OCI-LY7 (cell line): ENCODE results near the gene TUBB1.

Experiments used
- CTCF ChIP-seq: fragments of 200-600 bp; sonication (generic); conservative IDR thresholded peaks from 2 replicates; pipeline ENCODE4 v1.5.1; 2014; ENCODE audit warnings: mild to moderate bottlenecking, antibody characterized with exemption, low read length, moderate library complexity, mixed read lengths
- EZH2phosphoT487 ChIP-seq: fragments of 200-600 bp; sonication (generic); IDR thresholded peaks from 2 replicates; pipeline ENCODE4 v1.6.1; 2018; ENCODE audit warnings: low read depth, borderline replicate concordance, mild to moderate bottlenecking, mixed run types, antibody characterized with exemption, low read length, moderate library complexity, mixed read lengths

DNA sequence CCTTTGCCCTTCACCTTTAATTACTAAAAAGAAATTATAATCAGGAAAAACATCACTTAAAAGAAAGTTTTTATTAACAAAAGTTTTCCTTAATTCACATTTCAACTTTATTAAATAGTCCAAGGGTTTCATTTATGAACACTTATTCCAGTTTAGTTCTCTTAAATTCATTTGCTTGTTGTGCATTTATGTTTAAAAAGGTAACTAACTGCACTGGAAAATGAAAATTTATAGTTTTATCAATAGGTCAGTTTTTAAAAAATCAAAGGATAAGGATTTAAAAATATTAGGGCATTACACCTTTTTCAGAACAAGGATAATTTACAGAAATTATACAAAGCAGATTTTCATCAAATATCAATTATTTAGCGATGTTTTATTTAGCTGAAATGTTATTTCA is 13.9 kb downstream of the TUBB1 start:
- TF ChIP-seq EZH2phosphoT487 (no peak), CTCF (no peak)
